HepG2 (cell line): Measurements from ENCODE around the gene GNG3. TPM values are rescaled to one million over a fixed set of nuclear protein-coding genes. Genes with fewer than 3 reads are reported as not detected.
A peak's percentile ranks its signal among the peaks of the same experiment; 100 is the strongest.

Experiments used
- CENPBD1 ChIP-seq: sonication (generic); formaldehyde crosslinking; IDR thresholded peaks from 2 replicates; pipeline ENCODE4 v1.8.0; 2022; ENCODE audit warnings: missing genetic modification reagents, low read depth, mild to moderate bottlenecking, borderline replicate concordance
- CSRNP2 ChIP-seq: sonication (generic); formaldehyde crosslinking; conservative IDR thresholded peaks from 2 replicates; pipeline ENCODE4 v1.8.0; 2022; ENCODE audit warnings: low read depth, missing genetic modification reagents
- HNF4A ChIP-seq: sonication (generic); formaldehyde crosslinking; IDR thresholded peaks from 2 replicates; pipeline ENCODE4 v1.4.0; 2020; ENCODE audit warnings: missing genetic modification reagents
- JUNB ChIP-seq: sonication (generic); formaldehyde crosslinking; IDR thresholded peaks from 2 replicates; pipeline ENCODE4 v1.8.0; 2022; ENCODE audit warnings: missing genetic modification reagents, mild to moderate bottlenecking, borderline replicate concordance
- MED1 ChIP-seq: sonication (generic); formaldehyde crosslinking; IDR thresholded peaks from 2 replicates; pipeline ENCODE4 v1.4.0; 2020; ENCODE audit warnings: missing genetic modification reagents
- MIXL1 ChIP-seq: IDR thresholded peaks from 2 replicates; pipeline ENCODE4 v1.6.1; 2016
- RAD51 ChIP-seq: fragments of 450-650 bp; IDR thresholded peaks from 2 replicates; pipeline ENCODE4 v1.6.1; 2016; ENCODE audit warnings: borderline replicate concordance
- SALL1 ChIP-seq: sonication (generic); formaldehyde crosslinking; IDR thresholded peaks from 2 replicates; pipeline ENCODE4 v1.8.0; 2022; ENCODE audit warnings: mild to moderate bottlenecking, missing genetic modification reagents
- SRSF4 ChIP-seq: fragments of 200-400 bp; formaldehyde crosslinking; IDR thresholded peaks from one replicate; pipeline ENCODE4 v1.6.1; 2018; ENCODE audit warnings: mild to moderate bottlenecking, low read depth, low read length, moderate library complexity; ENCODE audit not compliant: poor library complexity, severe bottlenecking
- SRY ChIP-seq: sonication (generic); formaldehyde crosslinking; IDR thresholded peaks from 2 replicates; pipeline ENCODE4 v1.8.0; 2022; ENCODE audit warnings: mild to moderate bottlenecking, missing genetic modification reagents
- YY1 ChIP-seq: IDR thresholded peaks from 2 replicates; pipeline ENCODE4 v1.6.1; 2011; ENCODE audit warnings: low read length, low read depth, moderate library complexity, mild to moderate bottlenecking; ENCODE audit not compliant: insufficient read depth, insufficient replicate concordance
- ZBTB25 ChIP-seq: IDR thresholded peaks from 2 replicates; pipeline ENCODE4 v1.6.1; 2018; ENCODE audit warnings: missing genetic modification reagents
- ZFP62 ChIP-seq: sonication (generic); formaldehyde crosslinking; IDR thresholded peaks from 2 replicates; pipeline ENCODE4 v1.4.0; 2020; ENCODE audit warnings: missing genetic modification reagents
- ZNF234 ChIP-seq: sonication (generic); formaldehyde crosslinking; conservative IDR thresholded peaks from 2 replicates; pipeline ENCODE4 v1.5.1; 2020; ENCODE audit warnings: mild to moderate bottlenecking, missing genetic modification reagents
- ZNF382 ChIP-seq: sonication (generic); formaldehyde crosslinking; IDR thresholded peaks from 2 replicates; pipeline ENCODE4 v1.5.0; 2020; ENCODE audit warnings: missing genetic modification reagents, mild to moderate bottlenecking, borderline replicate concordance
- ZNF556 ChIP-seq: sonication (generic); formaldehyde crosslinking; IDR thresholded peaks from 2 replicates; pipeline ENCODE4 v1.4.0; 2020; ENCODE audit warnings: mild to moderate bottlenecking, missing genetic modification reagents, borderline replicate concordance
- ZNF569 ChIP-seq: sonication (generic); formaldehyde crosslinking; IDR thresholded peaks from 2 replicates; pipeline ENCODE4 v1.5.0; 2020; ENCODE audit warnings: mild to moderate bottlenecking, missing genetic modification reagents, moderate library complexity, borderline replicate concordance
- ZNF737 ChIP-seq: sonication (generic); formaldehyde crosslinking; IDR thresholded peaks from 2 replicates; pipeline ENCODE4 v1.5.0; 2020; ENCODE audit warnings: missing genetic modification reagents, mild to moderate bottlenecking, borderline replicate concordance
- polyA plus RNA-seq, 8 experiments: library from polyadenylated mRNA; depleted of rRNA in 3 of 8; stranded (reverse) in 7 of 8; unstranded in 1 of 8; fragments of >200 nt; fragmentation: Illumina TruSeq in 4 of 8; extraction: Trizol in 4 of 8; gene quantifications; 2 replicates each; pipeline versions ENCODE4 v1.2.1 to v1.2.3, GENCODE V29; 2011 to 2016; ENCODE audit warnings: low read depth in 4 of 8, missing spikeins in 1 of 8, mixed read lengths in 1 of 8; ENCODE audit not compliant: insufficient read depth in 1 of 8
- total RNA-seq, 5 experiments: library from RNA; depleted of rRNA; stranded (reverse); fragments of >200 nt; fragmentation: Illumina TruSeq; extraction: Trizol; gene quantifications; 2 replicates each; pipeline ENCODE4 v1.2.3, GENCODE V29; 2016; ENCODE audit warnings: low read depth in 1 of 5
- TF ChIP-seq, protein P1 (sequence below): sonication (generic); formaldehyde crosslinking; IDR thresholded peaks from 2 replicates; pipeline ENCODE4 v1.8.1; 2023; ENCODE audit warnings: mild to moderate bottlenecking, inconsistent platforms, moderate library complexity, missing genetic modification reagents, borderline replicate concordance
- TF ChIP-seq, protein P2 (sequence below): sonication (generic); formaldehyde crosslinking; conservative IDR thresholded peaks from 2 replicates; pipeline ENCODE4 v1.8.0; 2022; ENCODE audit warnings: mild to moderate bottlenecking, moderate library complexity, missing genetic modification reagents
- TF ChIP-seq, protein P3 (sequence below): sonication (generic); formaldehyde crosslinking; IDR thresholded peaks from 2 replicates; pipeline ENCODE4 v1.5.0; 2020; ENCODE audit warnings: mild to moderate bottlenecking, missing genetic modification reagents, moderate library complexity

The GNG3 gene
- total and polyA plus RNA-seq, 2 of the 13 experiments (the other 11 are each of a cell fraction or from before 2014, with no cell fraction given), result not detected

DNA sequence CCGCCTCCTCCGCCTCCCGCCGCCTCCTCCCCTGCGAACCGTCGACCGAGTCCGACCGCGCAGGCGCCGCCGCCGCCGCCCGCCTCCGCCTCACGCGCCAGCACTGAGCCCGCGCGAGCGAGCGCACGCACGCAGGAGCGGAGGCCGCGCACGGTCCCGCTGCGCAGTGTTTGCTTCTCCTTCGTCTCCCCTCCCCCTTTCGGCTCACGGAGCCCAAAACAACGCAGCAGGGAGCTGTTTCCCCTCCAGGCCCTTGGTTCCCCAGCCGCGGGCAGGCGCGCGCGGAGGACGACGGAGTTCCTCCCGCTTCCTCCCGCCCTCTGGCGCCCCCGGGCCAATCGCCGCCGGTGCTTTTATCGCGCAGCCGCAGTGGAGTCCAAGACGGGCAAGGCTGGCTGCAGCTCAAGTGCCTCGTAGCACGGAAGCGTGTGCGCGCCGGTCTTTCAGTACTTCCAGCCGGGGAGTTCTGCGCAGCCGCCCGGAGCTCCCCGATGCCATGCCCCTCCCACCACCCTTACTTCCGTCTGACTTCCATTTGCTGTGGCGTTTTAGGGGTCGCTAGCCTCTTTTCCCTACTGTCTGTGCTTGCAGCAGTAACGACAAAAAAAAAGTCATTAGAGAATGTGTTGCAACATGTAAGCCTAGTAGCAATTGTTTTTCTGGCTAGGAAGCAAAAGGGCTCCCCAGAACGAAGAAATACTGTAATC is 19.8 kb downstream of the GNG3 start, which contains the start of gene HNRNPUL2 (continued):
- TF ChIP-seq, protein P1, sequence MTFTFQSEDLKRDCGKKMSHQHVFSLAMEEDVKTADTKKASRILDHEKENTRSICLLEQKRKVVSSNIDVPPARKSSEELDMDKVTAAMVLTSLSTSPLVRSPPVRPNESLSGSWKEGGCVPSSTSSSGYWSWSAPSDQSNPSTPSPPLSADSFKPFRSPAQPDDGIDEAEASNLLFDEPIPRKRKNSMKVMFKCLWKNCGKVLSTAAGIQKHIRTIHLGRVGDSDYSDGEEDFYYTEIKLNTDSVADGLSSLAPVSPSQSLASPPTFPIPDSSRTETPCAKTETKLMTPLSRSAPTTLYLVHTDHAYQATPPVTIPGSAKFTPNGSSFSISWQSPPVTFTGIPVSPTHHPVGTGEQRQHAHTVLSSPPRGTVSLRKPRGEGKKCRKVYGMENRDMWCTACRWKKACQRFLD, result no peak; the same call in 1 of the 2 replicates
- no peak; the same call in 1 of the 2 replicates for TF ChIP-seq CENPBD1 (CRISPR knock-in tag)
- TF ChIP-seq SALL1 (CRISPR knock-in tag), result peak; percentile 90; the same call in 1 of the 2 replicates
- TF ChIP-seq ZNF556 (CRISPR knock-in tag), result peak; percentile 78; the same call in 1 of the 2 replicates
- TF ChIP-seq MED1 (CRISPR knock-in tag), result peak; percentile 80
- peak; percentile 98 for TF ChIP-seq ZBTB25 (CRISPR knock-in tag)
- TF ChIP-seq HNF4A (CRISPR knock-in tag), result no peak
- TF ChIP-seq ZNF382 (CRISPR knock-in tag), result no peak
- TF ChIP-seq ZNF569 (CRISPR knock-in tag), result no peak
- peak; percentile 13 for TF ChIP-seq YY1
- TF ChIP-seq, protein P2, sequence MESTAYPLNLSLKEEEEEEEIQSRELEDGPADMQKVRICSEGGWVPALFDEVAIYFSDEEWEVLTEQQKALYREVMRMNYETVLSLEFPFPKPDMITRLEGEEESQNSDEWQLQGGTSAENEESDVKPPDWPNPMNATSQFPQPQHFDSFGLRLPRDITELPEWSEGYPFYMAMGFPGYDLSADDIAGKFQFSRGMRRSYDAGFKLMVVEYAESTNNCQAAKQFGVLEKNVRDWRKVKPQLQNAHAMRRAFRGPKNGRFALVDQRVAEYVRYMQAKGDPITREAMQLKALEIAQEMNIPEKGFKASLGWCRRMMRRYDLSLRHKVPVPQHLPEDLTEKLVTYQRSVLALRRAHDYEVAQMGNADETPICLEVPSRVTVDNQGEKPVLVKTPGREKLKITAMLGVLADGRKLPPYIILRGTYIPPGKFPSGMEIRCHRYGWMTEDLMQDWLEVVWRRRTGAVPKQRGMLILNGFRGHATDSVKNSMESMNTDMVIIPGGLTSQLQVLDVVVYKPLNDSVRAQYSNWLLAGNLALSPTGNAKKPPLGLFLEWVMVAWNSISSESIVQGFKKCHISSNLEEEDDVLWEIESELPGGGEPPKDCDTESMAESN (CRISPR knock-in tag), result peak; percentile 68; the same call in 1 of the 2 replicates
- 0 out of 2 replicates have a peak, but pooled peaks have one; percentile 13 for TF ChIP-seq MIXL1
- TF ChIP-seq ZNF737, result 0 out of 2 replicates have a peak, but pooled peaks have one; percentile 68
- TF ChIP-seq SRSF4, result no peak
- TF ChIP-seq ZFP62 (CRISPR knock-in tag), result no peak
- no peak for TF ChIP-seq ZNF234 (CRISPR knock-in tag)
- TF ChIP-seq, protein P3, sequence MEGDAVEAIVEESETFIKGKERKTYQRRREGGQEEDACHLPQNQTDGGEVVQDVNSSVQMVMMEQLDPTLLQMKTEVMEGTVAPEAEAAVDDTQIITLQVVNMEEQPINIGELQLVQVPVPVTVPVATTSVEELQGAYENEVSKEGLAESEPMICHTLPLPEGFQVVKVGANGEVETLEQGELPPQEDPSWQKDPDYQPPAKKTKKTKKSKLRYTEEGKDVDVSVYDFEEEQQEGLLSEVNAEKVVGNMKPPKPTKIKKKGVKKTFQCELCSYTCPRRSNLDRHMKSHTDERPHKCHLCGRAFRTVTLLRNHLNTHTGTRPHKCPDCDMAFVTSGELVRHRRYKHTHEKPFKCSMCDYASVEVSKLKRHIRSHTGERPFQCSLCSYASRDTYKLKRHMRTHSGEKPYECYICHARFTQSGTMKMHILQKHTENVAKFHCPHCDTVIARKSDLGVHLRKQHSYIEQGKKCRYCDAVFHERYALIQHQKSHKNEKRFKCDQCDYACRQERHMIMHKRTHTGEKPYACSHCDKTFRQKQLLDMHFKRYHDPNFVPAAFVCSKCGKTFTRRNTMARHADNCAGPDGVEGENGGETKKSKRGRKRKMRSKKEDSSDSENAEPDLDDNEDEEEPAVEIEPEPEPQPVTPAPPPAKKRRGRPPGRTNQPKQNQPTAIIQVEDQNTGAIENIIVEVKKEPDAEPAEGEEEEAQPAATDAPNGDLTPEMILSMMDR, result peak; percentile 33
- TF ChIP-seq SRY (CRISPR knock-in tag), result peak; percentile 95
- no peak; the same call in 1 of the 2 replicates for TF ChIP-seq JUNB
- no peak for TF ChIP-seq RAD51
- TF ChIP-seq CSRNP2 (CRISPR knock-in tag), result peak; percentile 52; the same call in 1 of the 2 replicates
